ENCODE results near the gene UROD. TPM values are rescaled to one million over a fixed set of nuclear protein-coding genes. Genes with fewer than 3 reads are reported as not detected.
A peak's percentile ranks its signal among the peaks of the same experiment; 100 is the strongest.

UROD gene
- total RNA-seq: 10 to 100 TPM; 57.8 to 92.8 (median 71.2) TPM
- long read RNA-seq, transcript UROD-201 (10 exons, 1,300 nt): major isoform, 24 of 33 reads
- long read RNA-seq, partial matches to known transcripts: 3 of 33 reads
- long read RNA-seq, other reads (novel, unspliced or antisense): 6 of 33 reads

GRCh38 chr1:45011837-45012638, at the start of gene UROD:
TSS of gene UROD (plus strand) at chr1:45012254. CDS start at chr1:45012266, 12 bp downstream.
- 3% methylated on average over 14 of the region's 21 CpGs for WGBS (ENCODE audit: insufficient coverage, low coverage, low lambda C conversion rate, missing lambda C conversion rate)
- Histone ChIP-seq H3K4me1 (peaks cover 0 to 29% (median 14%) of the 10 kb centered on the region in 4 donors), H3K36me3 (peaks cover 0 to 41% (median 22%) of the 10 kb centered on the region in 4 donors), H3K27ac (peak within 1 kb of the TSS; percentile 48 to 75 (median 72)), H3K9me3 (no peaks in the 10 kb centered on the region), H3K4me3 (peak within 1 kb of the TSS; percentile 87 to 100 (median 92)), H3K27me3 (no peaks in the 10 kb centered on the region)
- intact Hi-C loops (cut with DNase I): loop anchor here in 1 of 2 donors (10.0 kb wide), 1 partner anchor 483 kb away; the partner anchor contains the start of gene TESK2
- TF ChIP-seq CTCF (IDR thresholded peaks at IDR 0.05) (no peak), POLR2A (IDR thresholded peaks at IDR 0.05) (peak; percentile 62)
- DNase-seq (peak; percentile 88 to 93 (median 91)), ATAC-seq (peak; percentile 82 to 87 (median 83))

- no peaks in the 10 kb centered on the region for H3K9me3 ChIP-seq
- H3K4me1 ChIP-seq: no peaks in the 10 kb centered on the region
- DNase-seq (no peak), ATAC-seq (no peak)
- no peak for TF ChIP-seq POLR2A (IDR thresholded peaks at IDR 0.05)
- no peak for TF ChIP-seq CTCF (IDR thresholded peaks at IDR 0.05)
- H3K27ac ChIP-seq: no peak overlapping the region
- 95% methylated on average over 2 of the region's 3 CpGs for WGBS (ENCODE audit: insufficient coverage, low coverage, low lambda C conversion rate, missing lambda C conversion rate)
- H3K4me3 ChIP-seq: no peak overlapping the region
- peaks cover 0 to under 1% (median 0%) of the 10 kb centered on the region in 4 donors for H3K36me3 ChIP-seq
- intact Hi-C loops (cut with DNase I): no loop called here
- no peaks in the 10 kb centered on the region for H3K27me3 ChIP-seq
Observed at GRCh38 chr1:44962729-44963128, 49.3 kb upstream of the UROD start.

GRCh38 chr1:44964396-44964795, 47.7 kb upstream of the UROD start:
- intact Hi-C loops (cut with DNase I): no loop called here
- TF ChIP-seq POLR2A (IDR thresholded peaks at IDR 0.05) (no peak), CTCF (IDR thresholded peaks at IDR 0.05) (no peak)

GRCh38 chr1:44970317-44970716, 41.7 kb upstream of the UROD start:
- Histone ChIP-seq H3K27me3 (no peaks in the 10 kb centered on the region), H3K36me3 (peaks cover 0 to 11% (median 3%) of the 10 kb centered on the region in 4 donors), H3K27ac (no peak overlapping the region), H3K4me1 (no peaks in the 10 kb centered on the region), H3K4me3 (no peak overlapping the region), H3K9me3 (no peaks in the 10 kb centered on the region)
- no peak for ATAC-seq
- TF ChIP-seq CTCF (IDR thresholded peaks at IDR 0.05) (no peak), POLR2A (IDR thresholded peaks at IDR 0.05) (no peak)
- no peak for DNase-seq
- 58% methylated on average over 4 of the region's 4 CpGs for WGBS (ENCODE audit: insufficient coverage, low coverage, low lambda C conversion rate, missing lambda C conversion rate)
- intact Hi-C loops (cut with DNase I): no loop called here

More at GRCh38 chr1:44964396-44964795, 47.7 kb upstream of the UROD start:
- ATAC-seq (no peak), DNase-seq (no peak)
- Histone ChIP-seq H3K27ac (no peak overlapping the region), H3K4me3 (no peak overlapping the region), H3K9me3 (no peaks in the 10 kb centered on the region), H3K27me3 (no peaks in the 10 kb centered on the region), H3K36me3 (peaks cover 0 to 5% (median 0%) of the 10 kb centered on the region in 4 donors), H3K4me1 (no peaks in the 10 kb centered on the region)
- WGBS (ENCODE audit: insufficient coverage, low coverage, low lambda C conversion rate, missing lambda C conversion rate): 94% methylated on average over 1 of the region's 1 CpG

Data from right lobe of liver (tissue), 6 donors.